Measurements from ENCODE around the gene MALAT1.
A peak's percentile ranks its signal among the peaks of the same experiment; 100 is the strongest.
"Not testable (repeated sequence)": the region's sequence is repeated elsewhere in the genome, so short reads cannot be mapped to it uniquely, and the experiment has no call there.

The MALAT1 gene

DNA sequence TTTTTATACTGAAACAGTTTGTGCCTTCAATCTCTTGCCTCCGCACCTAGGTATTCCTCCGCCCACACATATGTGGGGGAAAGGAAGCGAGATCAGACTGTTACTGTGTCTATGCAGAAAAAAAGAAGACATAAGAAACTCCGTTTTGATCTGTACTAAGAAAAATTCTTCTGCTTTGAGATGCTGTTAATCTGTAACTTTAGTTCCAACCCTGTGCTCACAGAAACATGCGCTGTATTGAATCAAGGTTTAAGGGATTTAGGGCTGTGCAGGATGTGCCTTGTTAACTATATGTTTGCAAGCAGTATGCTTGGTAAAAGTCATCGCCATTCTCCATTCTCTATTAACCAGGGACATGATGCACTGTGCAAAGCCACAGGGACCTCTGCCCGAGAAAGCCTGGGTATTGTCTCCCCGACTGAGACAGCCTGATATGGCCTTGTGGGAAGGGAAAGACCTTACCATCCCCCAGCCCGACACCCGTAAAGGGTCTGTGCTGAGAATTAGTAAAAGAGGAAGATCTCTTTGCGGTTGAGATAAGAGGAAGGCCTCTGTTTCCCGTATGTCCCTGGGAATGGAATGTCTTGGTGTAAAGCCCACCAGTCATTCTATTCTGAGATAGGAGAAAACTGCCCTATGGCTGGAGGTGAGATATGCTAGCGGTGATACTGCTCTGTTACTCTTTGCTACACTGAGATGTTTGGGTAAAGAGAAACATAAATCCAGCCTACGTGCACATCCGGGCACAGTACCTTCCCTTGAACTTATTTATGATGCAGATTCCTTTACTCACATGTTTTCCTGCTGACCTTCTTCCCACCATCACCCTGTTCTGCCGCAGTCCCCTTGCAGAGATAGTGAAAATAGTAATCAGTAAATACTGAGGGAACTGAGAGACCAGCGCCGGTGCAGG, 24.1 kb downstream of the MALAT1 start:
- not testable (repeated sequence) for DNase-seq (ENCODE audit: low read depth)

DNA sequence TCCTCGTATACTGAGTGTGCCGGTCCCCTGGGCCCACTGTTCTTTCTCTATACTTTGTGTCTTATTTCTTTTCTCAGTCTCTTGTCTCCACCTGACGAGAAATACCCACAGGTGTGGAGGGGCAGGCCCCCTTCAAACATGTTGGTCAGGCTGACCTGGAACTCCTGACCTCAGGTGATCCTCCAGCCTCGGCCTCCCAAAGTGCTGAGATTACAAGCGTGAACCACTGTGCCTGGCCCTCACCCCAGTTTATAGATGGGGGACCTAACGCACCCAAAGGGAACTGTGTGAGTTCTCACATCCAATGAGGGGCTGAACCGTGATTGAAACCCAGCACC, 24.8 kb downstream of the MALAT1 start:
- DNase-seq (ENCODE audit: low read depth) = not testable (repeated sequence)

DNA sequence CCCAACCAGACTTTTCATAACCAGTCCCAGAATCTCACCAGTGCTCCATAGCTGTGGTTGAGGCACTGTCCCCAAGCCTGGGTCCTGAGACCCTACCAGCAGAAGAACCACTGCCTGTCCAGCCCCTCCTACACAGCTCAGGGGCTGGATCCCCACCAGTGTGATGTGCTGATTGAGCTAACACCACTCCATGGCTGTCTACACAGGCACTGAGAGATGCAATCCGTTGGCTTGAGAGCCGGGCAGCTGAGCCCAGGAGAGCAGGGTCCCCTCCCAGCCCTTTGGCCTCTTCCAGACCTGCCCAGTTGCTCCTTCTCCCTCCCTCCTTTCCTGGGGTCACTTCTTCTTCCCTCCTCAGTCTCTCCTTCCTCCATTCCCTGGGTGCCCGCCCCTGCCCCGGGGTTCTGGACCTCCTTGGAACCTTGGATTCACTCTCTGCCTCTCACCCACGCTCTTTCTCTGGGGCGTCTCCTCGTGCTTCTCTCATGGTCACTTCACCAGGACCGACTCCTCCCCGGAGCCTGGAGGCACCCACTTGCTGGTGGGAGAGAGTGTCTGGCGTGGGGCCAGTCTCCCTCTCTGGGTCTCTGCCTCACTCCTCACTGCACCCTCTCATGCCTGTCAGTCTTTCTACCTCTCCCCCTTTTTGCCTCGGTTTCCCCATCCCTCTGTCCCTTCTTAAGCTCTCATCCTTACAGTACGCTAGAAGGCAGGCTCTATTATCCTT, 25.3 kb downstream of the MALAT1 start:
- DNase-seq (ENCODE audit: low read depth) = no peak

DNA sequence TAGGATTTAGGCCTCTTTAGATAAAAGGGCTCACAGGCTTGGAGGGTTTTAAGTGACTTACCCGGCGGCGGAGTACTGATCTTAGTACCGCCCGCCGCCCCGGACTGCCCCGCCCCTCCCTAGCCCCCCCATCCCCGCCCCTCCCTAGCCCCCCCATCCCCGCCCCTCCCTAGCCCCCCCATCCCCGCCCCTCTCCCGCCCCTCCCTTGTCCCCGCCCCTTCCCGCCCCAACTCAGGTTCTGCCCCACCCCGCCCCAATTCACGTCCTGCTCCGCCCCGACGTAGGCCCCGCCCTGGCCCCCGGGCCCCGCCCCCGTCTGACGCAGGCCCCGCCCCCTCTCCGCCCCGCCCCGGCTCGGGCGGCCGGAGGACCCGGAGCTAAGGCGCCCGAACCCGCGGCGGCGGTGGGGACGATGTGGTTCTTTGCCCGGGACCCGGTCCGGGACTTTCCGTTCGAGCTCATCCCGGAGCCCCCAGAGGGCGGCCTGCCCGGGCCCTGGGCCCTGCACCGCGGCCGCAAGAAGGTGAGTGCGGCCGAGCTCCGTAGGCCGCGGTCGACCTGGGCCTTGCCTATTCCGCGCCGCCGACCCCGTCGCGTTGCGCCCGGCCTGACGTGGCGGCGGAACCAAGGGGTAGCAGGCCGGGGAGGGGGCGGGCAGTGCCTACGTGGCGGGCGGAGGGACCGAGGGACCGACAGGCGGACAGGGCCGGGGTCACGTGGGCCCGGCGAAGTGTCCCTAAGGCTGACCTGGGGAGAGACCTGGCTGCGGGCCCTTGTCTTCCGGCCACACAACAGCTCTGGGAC, 26.1 kb downstream of the MALAT1 start, which contains the start of gene SCYL1:
TSS of gene SCYL1 (plus strand) at position 343 of the 805 bp plus-strand sequence. CDS start at position 414, 71 bp downstream.
- DNase-seq (ENCODE audit: low read depth) = peak; percentile 79

DNA sequence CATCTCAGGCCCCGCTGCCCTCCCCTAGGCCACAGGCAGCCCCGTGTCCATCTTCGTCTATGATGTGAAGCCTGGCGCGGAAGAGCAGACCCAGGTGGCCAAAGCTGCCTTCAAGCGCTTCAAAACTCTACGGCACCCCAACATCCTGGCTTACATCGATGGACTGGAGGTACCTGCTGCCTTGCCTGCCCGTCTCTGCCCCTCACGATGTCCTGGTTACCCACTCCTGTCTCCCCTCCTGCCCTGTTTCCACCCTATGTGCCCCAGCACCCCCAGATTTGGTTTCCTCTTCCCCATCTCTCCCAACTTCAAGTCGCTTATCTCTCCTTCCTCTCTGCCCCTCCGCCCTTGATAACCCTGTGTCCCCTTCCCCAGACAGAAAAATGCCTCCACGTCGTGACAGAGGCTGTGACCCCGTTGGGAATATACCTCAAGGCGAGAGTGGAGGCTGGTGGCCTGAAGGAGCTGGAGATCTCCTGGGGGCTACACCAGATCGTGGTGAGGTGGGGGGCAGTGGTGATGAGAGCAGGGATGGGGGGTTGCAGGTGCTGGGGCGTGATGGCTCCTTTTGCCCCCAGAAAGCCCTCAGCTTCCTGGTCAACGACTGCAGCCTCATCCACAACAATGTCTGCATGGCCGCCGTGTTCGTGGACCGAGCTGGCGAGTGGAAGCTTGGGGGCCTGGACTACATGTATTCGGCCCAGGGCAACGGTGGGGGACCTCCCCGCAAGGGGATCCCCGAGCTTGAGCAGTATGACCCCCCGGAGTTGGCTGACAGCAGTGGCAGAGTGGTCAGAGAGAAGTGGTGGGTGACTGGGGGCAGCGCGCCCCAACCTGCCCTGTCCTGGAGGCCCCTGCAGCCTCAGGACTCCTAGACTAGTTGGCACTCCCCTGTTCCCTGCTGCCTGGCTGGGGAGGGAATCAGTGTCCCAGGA, 27.0 kb downstream of the MALAT1 start:
- no peak for DNase-seq (ENCODE audit: low read depth)

DNA sequence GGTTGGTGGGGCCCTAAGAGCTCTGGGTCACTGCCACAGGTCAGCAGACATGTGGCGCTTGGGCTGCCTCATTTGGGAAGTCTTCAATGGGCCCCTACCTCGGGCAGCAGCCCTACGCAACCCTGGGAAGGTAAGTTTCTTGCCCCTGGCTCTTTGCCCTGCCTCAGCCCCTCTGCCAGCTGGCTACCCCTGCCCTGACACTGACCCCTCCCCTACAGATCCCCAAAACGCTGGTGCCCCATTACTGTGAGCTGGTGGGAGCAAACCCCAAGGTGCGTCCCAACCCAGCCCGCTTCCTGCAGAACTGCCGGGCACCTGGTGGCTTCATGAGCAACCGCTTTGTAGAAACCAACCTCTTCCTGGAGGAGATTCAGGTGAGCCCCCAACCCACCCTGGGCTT, 27.9 kb downstream of the MALAT1 start:
- no peak for DNase-seq (ENCODE audit: low read depth)

DNA sequence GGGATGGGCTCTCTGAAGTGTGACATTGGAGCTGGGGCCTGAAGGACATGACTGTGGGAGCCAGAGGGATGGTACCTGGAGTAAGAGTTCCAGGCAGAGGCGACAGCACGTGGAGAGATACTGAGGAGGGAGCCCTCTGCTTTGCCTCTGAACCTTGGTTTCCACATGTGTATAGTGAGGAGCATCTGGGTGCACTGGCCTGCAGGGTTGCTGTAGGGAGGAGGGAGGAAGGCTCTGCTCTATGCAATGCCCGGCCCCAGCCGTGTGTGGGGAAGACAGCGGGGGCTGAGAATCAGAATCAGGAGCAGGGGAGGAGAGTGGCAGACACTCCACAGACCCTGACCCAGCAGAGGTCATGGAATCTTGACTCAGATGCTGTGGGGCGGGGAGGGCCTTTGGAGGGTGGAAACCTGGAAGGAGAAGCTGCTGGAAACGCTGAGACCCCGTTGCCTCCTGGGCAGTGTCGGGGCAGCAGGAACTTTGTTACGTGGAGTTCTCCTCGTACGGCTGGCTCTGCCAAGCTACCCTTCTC, 30.0 kb downstream of the MALAT1 start:
- no peak for DNase-seq (ENCODE audit: low read depth)

DNA sequence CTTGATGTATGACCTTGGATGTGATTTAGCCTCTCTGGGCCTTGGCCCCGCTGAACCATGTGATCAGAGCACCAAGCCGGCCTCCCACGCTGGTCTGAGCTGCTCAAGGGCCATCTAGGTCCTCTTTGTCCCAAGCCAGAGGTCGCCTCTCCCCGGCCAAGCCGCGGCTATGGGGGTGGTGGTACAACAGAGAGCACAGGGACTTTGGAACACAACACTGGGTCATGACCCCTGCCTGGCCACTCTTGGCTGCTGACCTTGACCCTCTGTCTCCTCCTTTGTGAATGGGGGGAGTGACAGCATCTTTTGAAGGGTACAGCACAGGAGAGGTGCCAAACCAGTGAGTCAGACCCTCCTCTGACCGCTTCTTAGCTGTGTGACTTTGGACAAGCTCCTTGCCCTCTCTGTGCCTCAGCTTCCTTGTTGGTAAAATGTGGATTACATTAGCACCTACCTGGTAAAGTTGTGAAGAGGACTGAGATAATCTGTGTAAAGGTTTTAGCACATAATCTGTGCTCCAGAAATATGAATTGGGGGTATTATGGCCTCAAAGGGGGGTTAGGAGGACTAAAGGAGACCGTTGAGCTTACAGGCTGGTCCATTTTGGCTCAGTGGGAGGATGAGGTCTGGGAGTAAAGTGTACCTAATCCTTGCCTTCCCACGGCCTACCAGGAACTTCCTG, 30.8 kb downstream of the MALAT1 start:
- DNase-seq (ENCODE audit: low read depth) = no peak

DNA sequence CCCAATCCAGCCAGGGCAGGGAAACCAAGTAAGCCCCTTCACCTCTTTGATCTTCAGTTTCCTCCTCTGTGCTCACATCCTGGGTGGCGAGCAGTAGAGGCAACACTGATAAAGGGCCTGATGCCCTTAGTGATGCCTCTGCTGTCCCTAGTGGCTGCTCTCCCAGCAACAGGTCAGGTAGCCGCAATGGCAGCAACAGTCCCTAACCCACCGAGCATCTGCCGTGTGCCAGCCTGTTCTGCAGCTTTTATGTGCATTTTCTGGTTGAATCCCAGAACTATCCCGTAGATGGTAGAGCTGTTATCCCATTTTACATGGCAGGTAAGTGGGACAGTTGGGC, 31.3 kb downstream of the MALAT1 start:
- DNase-seq (ENCODE audit: low read depth) = no peak

DNA sequence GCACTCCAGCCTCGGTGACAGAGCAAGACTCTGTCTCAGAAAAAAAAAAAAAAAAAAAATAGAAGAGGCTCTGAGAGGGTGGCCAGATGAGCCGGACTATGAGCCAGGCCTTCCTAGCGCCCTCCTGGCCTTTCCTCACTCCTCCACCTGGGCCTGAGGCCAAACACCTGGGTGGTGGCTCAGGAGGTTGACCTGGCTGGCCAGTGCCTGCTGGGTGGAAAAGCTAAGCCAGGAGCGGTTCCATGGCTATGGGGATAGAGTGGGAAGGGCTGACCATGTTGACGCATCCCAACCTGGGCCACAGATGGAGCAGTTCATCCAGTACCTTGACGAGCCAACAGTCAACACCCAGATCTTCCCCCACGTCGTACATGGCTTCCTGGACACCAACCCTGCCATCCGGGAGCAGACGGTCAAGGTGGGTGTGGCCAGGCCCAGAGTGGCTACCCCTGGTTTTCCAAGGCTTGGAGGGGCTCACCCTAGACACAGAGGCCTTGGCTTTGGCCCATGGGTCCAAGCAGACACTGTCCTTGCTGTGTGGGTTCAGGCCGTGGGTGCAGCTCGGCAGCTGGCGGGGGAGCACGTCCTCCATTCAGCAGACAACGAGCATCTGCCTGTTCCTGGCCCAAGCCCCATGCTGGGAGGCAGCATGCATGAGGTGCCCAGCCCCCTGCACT, 33.7 kb downstream of the MALAT1 start:
- no peak for DNase-seq (ENCODE audit: low read depth)

DNA sequence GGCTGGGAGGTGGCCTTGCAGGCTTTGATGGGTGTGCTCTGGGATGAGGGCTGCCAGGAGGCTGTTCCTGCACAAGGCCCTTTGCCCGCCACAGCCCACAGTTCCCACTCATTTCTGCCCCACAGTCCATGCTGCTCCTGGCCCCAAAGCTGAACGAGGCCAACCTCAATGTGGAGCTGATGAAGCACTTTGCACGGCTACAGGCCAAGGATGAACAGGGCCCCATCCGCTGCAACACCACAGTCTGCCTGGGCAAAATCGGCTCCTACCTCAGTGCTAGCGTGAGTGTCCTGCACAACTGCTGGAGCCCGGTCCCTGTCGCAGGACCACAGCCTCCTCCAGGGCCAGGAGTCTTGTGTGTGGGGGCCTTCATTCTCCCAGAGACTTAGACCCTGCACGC, 36.3 kb downstream of the MALAT1 start:
- DNase-seq (ENCODE audit: low read depth) = no peak

DNA sequence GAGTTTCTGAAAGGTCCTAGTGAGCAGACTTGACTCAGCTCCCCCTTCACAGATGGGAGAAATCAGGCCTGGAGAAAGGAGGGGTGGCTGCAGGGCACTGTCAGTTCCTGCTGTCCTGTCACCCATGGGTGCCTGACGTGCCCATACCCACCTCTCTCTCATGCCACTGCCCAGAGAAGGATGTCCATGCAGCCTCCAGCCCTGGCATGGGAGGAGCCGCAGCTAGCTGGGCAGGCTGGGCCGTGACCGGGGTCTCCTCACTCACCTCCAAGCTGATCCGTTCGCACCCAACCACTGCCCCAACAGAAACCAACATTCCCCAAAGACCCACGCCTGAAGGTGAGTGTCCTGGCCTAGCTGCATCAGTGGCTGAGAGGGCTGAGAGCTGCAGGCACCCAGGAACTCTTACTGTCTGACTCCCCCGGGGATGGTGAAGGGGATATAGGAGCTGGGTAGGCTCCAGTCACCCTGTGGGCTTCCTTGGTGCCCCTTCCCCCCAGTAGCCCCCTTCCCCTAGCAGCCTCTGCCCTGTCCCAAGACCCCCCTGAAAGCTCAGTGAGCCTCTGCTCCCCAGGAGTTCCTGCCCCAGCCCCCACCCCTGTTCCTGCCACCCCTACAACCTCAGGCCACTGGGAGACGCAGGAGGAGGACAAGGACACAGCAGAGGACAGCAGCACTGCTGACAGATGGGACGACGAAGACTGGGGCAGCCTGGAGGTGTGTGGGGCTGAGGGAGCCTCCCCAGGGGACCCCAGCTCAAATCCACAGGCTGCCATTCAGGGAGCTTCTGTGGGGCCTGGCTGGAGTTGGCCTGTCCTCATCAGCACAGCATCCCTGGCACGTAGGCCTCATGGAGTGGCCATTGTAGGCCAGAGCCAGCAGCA, 37.8 kb downstream of the MALAT1 start:
- DNase-seq (ENCODE audit: low read depth) = no peak

DNA sequence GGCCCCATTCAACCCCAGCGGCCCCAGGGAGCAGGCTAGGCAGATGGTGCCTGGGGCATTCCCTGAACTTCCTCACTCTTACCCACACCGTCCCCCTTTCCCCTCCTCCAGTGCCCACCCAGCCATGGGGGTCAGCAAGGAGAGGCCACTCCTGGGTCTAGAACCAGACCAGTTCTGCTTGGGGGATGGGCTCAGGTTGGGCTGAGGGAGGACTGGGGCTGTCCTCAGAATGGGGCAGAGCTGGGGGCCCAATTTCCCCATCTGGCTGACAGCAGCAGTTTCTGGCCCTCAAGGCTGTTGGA, 38.4 kb downstream of the MALAT1 start:
- DNase-seq (ENCODE audit: low read depth) = no peak

DNA sequence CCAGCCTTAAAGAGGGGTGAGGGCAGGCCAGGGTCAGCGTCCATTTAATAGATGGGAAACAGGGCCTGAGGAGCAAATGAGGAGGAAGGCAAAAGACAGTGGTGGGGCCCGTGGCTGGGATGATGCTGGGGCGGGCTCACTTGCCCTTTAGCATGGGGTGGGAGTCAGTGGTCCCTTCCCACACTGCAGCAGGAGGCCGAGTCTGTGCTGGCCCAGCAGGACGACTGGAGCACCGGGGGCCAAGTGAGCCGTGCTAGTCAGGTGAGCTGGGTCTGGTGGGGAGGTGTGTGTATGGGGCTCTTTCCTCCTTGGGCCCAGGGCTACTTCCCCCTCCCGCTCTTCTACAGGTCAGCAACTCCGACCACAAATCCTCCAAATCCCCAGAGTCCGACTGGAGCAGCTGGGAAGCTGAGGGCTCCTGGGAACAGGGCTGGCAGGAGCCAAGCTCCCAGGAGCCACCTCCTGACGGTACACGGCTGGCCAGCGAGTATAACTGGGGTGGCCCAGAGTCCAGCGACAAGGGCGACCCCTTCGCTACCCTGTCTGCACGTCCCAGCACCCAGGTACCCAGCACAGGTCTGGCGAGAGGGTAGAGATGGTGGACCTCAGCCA, 38.9 kb downstream of the MALAT1 start:
- no peak for DNase-seq (ENCODE audit: low read depth)

DNA sequence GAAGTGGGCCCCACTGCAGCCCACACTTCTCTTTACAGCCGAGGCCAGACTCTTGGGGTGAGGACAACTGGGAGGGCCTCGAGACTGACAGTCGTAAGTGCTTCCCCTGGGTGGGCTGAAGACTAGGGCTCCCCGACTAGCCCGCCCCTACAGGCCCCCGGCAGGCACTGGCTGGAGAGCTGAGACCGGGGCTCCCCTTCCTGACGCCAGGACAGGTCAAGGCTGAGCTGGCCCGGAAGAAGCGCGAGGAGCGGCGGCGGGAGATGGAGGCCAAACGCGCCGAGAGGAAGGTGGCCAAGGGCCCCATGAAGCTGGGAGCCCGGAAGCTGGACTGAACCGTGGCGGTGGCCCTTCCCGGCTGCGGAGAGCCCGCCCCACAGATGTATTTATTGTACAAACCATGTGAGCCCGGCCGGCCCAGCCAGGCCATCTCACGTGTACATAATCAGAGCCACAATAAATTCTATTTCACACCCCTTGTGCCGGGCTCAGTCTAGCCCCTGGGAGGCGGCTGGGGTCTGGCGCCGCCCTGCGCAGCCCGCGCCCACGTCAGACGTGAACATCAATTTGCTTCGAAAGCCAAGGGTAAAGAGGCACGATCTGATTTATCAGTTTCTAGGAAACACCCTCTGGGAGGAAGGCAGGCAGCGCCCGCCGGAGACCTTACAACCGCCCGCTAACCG, 39.5 kb downstream of the MALAT1 start:
- DNase-seq (ENCODE audit: low read depth) = no peak

DNA sequence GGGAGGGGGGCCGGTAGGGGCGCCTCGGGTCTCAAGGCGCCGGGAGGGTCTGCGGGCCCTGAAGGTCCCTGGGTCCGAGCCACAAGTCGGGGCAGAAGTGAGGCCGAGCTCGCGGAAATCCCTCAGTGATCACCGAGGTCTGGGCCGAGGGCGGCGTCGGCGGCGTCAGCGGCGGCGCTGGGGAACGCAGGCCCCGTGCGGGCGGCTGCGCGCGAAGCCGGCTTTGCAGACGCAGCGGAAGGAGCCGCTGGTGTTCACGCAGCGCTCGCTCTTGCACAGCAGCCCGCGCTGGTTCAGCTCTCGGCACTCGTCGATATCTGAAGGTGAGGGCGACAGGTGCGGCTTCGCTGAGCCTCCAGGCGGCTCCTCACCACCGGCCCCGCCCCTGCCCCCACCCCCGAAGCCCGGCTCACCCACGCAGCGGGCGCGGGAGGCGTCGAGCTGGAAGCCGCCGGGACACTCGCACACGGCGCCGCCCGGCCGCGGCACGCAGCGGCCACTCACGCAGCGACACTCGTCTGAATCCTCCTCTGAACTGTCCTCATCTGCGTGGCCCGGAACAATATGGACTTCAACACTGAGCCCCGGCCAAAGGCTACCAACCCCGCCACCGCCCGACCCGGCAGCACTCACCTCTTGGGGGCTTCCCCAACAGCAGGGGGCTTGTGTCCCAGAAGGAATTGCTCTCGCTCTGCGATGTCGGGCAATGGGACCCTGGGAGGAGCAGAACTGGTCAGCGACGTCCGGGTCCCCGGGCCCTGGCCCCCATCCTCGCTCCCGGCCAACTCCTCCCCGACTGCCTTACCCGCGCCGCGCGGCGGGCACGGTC, 40.3 kb downstream of the MALAT1 start:
- no peak for DNase-seq (ENCODE audit: low read depth)

DNA sequence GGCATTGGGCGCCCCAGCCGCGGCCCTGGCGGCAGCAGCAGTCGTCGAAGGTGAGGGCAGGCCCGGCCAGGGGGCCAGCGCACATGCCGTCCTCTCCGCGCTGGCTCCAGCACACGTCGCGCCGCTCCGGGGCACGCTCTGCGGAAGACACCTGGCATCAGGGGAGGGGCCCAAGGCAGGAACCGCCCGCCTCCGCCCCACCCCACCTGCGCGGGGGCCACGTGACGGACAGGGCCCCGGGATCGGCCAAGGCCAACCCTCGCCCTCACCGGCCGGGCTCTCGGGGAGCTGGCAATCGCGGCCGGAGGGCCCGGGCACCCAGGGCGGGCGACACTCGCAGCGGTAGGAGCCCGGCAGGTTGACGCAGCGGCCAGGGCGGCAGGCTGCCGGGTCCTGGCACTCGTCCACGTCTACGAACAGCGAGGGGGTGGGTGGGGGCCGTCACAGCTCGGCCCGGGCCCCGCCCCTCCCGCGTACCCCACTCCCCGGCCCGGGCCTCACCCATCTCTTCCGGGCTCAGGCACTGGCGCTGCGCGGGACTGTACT, 41.0 kb downstream of the MALAT1 start:
- no peak for DNase-seq (ENCODE audit: low read depth)

All from activated T-helper 1 cell treated with Interleukin-2 at 50 U/mL for 16 hours (primary cell).